Neural crest cell (in vitro differentiated cells): ENCODE results near the gene NTRK2. TPM values are rescaled to one million over a fixed set of nuclear protein-coding genes. Genes with fewer than 3 reads are reported as not detected.

Source experiments
- DNase-seq: peaks from one replicate; pipeline ENCODE4 v3.0.0; 2021; ENCODE audit warnings: low read depth, mixed read lengths, low spot score
- H3K27ac Mint-ChIP-seq: one replicate; pipeline ENCODE4 v1.8.0; 2021; ENCODE audit warnings: mild to moderate bottlenecking, mixed read lengths; ENCODE audit not compliant: unreplicated experiment
- H3K27me3 Mint-ChIP-seq: 2 replicates; pipeline ENCODE4 v1.8.0; 2021; ENCODE audit warnings: low read depth, mild to moderate bottlenecking, mixed read lengths
- H3K36me3 Mint-ChIP-seq: 2 replicates; pipeline ENCODE4 v1.8.0; 2021; ENCODE audit warnings: low read depth, mild to moderate bottlenecking, mixed read lengths
- H3K4me1 Mint-ChIP-seq: 2 replicates; pipeline ENCODE4 v1.8.0; 2021; ENCODE audit warnings: mixed read lengths
- H3K4me3 Mint-ChIP-seq: one replicate; pipeline ENCODE4 v1.8.0; 2021; ENCODE audit warnings: mild to moderate bottlenecking, mixed read lengths
- H3K9me3 Mint-ChIP-seq: 2 replicates; pipeline ENCODE4 v1.8.0; 2021; ENCODE audit warnings: mixed read lengths
- total RNA-seq: library from RNA; stranded (reverse); gene quantifications from 2 replicates; pipeline ENCODE4 v1.2.1, GENCODE V29; 2021
- TF ChIP-seq, protein P1 (sequence below): fragments of 200-600 bp; sonication (generic); conservative IDR thresholded peaks from 2 replicates; pipeline ENCODE4 v1.5.0; 2021; ENCODE audit warnings: antibody characterized with exemption, mild to moderate bottlenecking

The NTRK2 gene
- total RNA-seq, 1 donor from 2014 or later: 20.6 TPM

DNA sequence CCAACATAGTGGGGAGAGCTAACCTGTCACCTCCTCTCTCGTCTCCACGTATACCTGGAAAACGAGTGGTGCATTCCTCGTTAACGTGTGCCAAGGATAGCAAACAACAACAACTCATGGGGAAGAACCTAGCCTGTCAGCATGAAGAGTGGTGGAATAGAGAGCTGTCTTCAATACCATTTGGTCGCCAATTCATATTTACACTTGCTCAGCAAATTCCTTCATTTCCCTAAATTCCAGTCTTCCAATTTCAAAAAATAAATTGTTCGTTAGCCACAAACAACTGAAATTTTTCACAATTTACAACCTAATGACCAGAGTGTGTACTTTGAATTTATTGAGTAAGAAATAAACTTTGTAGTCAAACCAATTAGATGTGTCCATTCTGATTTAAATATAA lies 344.8 kb downstream of the NTRK2 start:
- DNase-seq: no peak
- H3K27ac Mint-ChIP-seq: no peak overlapping the region
- no peaks in the 10 kb centered on the region for H3K27me3 Mint-ChIP-seq
- H3K4me1 Mint-ChIP-seq: peaks cover 38% of the 10 kb centered on the region
- H3K36me3 Mint-ChIP-seq: no peaks in the 10 kb centered on the region
- no peaks in the 10 kb centered on the region for H3K9me3 Mint-ChIP-seq
- no peak overlapping the region for H3K4me3 Mint-ChIP-seq
- TF ChIP-seq, protein P1, sequence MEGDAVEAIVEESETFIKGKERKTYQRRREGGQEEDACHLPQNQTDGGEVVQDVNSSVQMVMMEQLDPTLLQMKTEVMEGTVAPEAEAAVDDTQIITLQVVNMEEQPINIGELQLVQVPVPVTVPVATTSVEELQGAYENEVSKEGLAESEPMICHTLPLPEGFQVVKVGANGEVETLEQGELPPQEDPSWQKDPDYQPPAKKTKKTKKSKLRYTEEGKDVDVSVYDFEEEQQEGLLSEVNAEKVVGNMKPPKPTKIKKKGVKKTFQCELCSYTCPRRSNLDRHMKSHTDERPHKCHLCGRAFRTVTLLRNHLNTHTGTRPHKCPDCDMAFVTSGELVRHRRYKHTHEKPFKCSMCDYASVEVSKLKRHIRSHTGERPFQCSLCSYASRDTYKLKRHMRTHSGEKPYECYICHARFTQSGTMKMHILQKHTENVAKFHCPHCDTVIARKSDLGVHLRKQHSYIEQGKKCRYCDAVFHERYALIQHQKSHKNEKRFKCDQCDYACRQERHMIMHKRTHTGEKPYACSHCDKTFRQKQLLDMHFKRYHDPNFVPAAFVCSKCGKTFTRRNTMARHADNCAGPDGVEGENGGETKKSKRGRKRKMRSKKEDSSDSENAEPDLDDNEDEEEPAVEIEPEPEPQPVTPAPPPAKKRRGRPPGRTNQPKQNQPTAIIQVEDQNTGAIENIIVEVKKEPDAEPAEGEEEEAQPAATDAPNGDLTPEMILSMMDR: no peak

DNA sequence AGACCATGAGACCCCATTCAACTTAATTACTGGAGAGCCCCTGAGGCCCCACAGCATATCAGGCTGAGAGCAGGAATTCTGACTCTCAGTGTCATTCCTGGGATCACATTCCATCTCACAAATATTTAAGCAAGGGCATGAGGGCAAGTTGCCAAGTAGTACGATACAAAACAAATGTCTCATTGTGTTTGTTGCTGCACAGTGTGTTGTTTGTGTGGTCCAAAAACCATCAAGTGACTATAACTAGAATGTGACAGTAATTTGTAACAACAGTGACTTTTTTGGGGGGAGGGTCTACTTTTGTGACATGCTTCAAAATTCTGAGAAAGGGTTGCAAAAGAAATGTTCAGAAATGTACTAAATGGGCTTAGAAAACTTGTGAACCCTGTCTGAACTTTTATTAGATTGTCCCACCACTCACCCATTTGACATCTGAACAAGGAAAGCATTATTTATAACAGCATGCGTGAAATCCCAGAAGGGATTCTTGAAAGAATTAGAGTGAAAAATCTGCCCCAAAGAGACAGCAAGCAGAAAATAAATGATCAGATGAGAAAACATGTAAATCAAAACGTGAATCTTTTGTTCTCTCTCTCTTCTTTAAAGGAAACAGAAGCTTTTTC lies 347.0 kb downstream of the NTRK2 start:
- Mint-ChIP-seq H3K36me3 (no peaks in the 10 kb centered on the region), H3K4me3 (no peak overlapping the region), H3K4me1 (peaks cover 32% of the 10 kb centered on the region), H3K27me3 (no peaks in the 10 kb centered on the region), H3K27ac (no peak overlapping the region), H3K9me3 (no peaks in the 10 kb centered on the region)
- TF ChIP-seq, protein P1: no peak
- no peak for DNase-seq

DNA sequence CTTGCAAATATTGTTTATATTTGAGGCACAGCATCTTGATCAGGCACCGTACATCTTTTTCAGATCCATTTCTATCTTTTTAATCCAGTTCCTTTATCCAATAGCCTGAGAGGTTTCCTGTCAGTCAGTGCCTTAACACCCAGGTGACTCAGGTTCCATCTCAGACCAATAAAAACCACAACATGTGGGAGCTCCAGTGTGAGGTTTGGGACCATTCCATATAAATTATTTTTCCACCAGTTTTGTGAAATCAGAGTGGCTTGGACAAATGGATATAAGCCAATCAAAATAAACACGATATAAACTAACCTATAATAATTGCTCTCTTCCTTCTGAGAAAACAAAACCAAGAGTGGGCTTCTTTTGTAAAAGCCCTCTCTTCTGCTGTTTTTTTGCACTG lies 351.3 kb downstream of the NTRK2 start:
- no peak for DNase-seq
- Mint-ChIP-seq H3K4me3 (no peak overlapping the region), H3K36me3 (no peaks in the 10 kb centered on the region), H3K9me3 (no peaks in the 10 kb centered on the region), H3K27ac (no peak overlapping the region), H3K4me1 (peaks cover 38% of the 10 kb centered on the region), H3K27me3 (no peaks in the 10 kb centered on the region)
- TF ChIP-seq, protein P1: no peak

DNA sequence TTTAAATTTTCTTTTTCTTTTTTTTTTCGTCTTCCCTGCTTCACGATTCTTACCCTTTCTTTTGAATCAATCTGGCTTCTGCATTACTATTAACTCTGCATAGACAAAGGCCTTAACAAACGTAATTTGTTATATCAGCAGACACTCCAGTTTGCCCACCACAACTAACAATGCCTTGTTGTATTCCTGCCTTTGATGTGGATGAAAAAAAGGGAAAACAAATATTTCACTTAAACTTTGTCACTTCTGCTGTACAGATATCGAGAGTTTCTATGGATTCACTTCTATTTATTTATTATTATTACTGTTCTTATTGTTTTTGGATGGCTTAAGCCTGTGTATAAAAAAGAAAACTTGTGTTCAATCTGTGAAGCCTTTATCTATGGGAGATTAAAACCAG lies 352.2 kb downstream of the NTRK2 start:
- Mint-ChIP-seq H3K9me3 (no peaks in the 10 kb centered on the region), H3K27ac (no peak overlapping the region), H3K4me3 (no peak overlapping the region), H3K4me1 (peaks cover 29% of the 10 kb centered on the region), H3K36me3 (no peaks in the 10 kb centered on the region), H3K27me3 (no peaks in the 10 kb centered on the region)
- TF ChIP-seq, protein P1: no peak
- DNase-seq: no peak

DNA sequence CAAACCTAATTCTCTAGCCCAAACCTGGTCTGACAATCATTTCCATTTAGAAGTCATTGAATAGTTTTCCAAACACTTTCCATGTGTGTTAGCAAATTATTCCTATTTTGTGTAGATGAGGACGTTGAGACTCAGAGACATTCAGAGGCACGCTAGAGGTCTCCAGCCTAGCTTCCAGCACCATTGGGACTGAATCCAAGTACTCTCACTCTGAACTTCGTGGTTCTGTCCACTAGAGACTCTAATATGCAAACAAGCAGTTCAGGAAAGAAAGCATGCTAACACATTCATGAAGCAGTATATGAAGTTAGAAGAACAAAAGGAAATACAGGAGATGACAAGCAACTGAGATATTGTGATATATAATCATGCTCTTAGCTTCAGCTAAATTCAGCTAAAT lies 354.8 kb downstream of the NTRK2 start:
- no peak overlapping the region for H3K27ac Mint-ChIP-seq
- TF ChIP-seq, protein P1: no peak
- peaks cover 19% of the 10 kb centered on the region for H3K4me1 Mint-ChIP-seq
- no peak overlapping the region for H3K4me3 Mint-ChIP-seq
- DNase-seq: no peak
- H3K9me3 Mint-ChIP-seq: no peaks in the 10 kb centered on the region
- no peaks in the 10 kb centered on the region for H3K27me3 Mint-ChIP-seq
- H3K36me3 Mint-ChIP-seq: no peaks in the 10 kb centered on the region

DNA sequence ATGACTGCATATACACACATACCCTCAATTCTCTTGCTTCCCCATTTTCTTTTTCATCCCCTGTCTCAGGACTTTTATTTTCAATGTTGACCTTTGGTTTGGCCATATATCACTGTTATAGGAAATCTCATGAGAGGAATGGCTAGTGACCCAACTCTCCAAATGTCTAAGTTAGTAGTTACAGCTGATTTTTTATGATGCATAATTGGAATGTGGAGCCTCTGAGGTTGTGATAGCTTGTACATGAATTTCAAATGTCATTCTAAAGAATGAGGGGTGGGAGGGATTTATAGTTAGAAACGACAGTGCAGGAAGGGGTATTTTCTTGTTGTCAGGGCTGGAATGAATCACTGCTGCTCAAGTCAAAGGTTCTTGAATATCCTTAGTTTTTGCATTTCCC lies 356.1 kb downstream of the NTRK2 start:
- H3K9me3 Mint-ChIP-seq: no peaks in the 10 kb centered on the region
- no peak overlapping the region for H3K27ac Mint-ChIP-seq
- no peak overlapping the region for H3K4me3 Mint-ChIP-seq
- TF ChIP-seq, protein P1: no peak
- peaks cover 19% of the 10 kb centered on the region for H3K4me1 Mint-ChIP-seq
- H3K27me3 Mint-ChIP-seq: no peaks in the 10 kb centered on the region
- no peaks in the 10 kb centered on the region for H3K36me3 Mint-ChIP-seq
- no peak for DNase-seq
